ENCODE data around the gene PLA2G4A.
"Not testable (repeated sequence)": the region's sequence is repeated elsewhere in the genome, so short reads cannot be mapped to it uniquely, and the experiment has no call there.

PLA2G4A gene

DNA sequence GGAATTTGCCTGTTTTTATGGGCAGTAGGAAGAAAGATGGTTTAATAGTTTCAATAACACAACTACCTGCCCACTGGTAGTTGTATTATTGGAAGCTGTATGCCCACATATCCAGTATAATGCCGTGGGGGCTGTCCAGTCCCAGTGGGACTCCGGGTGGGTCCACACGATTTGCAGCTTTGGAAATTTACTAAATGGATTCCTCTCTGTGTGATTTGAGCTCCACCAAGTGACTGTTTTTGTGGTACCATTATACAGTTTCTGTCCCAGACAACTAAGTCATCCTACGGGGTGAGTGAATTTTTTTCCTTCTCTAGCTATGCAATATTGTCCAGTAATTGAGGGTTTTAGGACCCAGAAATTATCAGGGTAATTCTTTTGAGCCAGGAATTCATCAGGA is 86.8 kb downstream of the PLA2G4A start:
- no peak for DNase-seq (ENCODE audit: extremely low read depth, low read depth)
- TF ChIP-seq, protein P1, sequence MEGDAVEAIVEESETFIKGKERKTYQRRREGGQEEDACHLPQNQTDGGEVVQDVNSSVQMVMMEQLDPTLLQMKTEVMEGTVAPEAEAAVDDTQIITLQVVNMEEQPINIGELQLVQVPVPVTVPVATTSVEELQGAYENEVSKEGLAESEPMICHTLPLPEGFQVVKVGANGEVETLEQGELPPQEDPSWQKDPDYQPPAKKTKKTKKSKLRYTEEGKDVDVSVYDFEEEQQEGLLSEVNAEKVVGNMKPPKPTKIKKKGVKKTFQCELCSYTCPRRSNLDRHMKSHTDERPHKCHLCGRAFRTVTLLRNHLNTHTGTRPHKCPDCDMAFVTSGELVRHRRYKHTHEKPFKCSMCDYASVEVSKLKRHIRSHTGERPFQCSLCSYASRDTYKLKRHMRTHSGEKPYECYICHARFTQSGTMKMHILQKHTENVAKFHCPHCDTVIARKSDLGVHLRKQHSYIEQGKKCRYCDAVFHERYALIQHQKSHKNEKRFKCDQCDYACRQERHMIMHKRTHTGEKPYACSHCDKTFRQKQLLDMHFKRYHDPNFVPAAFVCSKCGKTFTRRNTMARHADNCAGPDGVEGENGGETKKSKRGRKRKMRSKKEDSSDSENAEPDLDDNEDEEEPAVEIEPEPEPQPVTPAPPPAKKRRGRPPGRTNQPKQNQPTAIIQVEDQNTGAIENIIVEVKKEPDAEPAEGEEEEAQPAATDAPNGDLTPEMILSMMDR (IDR thresholded peaks at IDR 0.05; ENCODE audit: low read depth, low read length, missing control alignments), result no peak
- no peak overlapping the region for H3K4me3 ChIP-seq (replicated peaks; ENCODE audit: low read depth, low read length)

DNA sequence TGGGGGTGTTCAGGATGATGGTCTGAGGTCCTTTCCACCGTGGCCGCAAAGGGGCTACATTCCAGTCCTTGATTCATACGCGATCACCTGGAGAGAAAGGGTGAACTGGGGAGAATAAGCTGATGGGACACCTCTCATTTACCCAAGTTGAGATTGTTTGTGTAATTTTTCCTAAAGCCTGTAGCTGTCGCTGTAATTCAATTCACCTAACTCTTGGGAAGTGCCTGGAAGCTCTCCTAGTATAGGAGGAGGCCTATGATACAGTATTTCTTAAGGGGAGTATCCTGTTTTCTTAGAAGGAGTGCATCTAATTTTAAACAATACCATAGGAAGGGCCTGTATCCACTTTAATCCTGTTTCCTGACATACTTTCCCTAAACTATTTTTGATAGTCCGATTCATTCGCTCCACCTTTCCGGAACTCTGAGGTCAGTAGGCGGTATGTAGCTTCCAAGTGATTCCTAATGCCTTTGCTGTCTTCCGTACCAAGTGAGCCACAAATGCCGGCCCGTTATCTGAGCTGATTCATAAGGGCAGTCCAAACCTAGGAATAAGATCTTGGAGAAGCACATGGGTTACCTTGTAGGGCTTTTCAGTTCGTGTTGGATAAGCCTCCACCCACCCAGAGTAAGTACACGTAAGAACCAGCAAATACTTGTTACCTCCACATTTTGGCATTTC is 88.5 kb downstream of the PLA2G4A start:
- H3K4me3 ChIP-seq (replicated peaks; ENCODE audit: low read depth, low read length); DNase-seq (ENCODE audit: extremely low read depth, low read depth): not testable (repeated sequence)
- TF ChIP-seq, protein P1 (IDR thresholded peaks at IDR 0.05; ENCODE audit: low read depth, low read length, missing control alignments), result peak; percentile 33

DNA sequence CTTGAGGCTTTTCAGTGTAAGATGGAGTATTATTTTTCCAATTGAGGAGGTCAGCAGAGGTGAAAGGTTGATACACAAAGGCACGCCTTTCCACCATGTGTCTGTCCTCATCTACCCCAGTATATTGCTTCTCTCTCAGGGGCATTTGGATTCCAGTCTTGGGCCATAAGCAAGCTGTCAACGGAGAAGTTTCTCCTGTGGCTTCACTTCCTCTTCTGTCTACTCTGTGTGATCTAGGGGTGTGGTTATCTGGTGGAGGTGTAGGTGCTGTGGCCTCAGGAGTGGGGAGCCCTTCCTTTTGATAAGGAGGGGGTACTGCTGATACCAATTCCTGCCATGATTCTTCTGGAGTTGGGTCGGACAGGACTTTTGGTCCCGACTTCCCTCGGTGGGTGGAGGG is 92.6 kb downstream of the PLA2G4A start:
- H3K4me3 ChIP-seq (replicated peaks; ENCODE audit: low read depth, low read length); DNase-seq (ENCODE audit: extremely low read depth, low read depth): not testable (repeated sequence)

DNA sequence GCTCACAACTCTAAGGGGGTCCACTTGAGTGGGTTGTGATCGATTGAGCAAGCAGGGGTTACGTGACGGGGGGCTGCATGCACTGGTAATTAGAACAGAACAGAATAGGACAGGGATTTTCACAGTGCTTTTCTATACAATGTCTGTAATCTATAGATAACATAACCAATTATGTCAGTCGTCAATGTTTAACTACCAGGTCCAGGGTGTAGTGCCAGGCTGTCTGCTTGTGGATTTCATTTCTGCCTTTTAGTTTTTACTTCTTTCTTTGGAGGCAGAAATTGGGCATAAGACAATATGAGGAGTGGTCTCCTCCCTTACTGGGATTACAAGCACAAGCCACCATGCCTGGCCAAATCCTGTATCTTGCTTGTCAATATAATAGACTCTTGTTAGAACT is 94.1 kb downstream of the PLA2G4A start:
- not testable (repeated sequence) for DNase-seq (ENCODE audit: extremely low read depth, low read depth)

DNA sequence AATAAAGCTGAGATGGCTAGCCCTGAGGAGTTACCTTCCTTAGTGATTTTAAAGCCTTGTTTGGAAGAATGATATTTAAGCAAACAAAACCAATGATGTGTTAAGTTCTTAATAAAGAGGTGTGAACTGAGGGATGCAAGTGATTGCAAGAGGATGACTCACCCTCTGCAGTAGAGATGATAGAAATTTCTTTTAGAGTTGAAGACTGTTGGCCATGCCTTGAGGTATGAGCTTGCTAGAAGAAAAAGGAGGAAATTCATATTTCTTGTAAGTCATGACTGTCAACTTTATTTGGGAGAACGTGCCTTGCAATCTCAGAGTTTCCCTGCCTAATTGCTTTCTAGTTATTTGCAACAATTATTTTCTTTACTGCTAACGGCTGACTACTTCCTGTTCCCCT is 94.7 kb downstream of the PLA2G4A start:
- DNase-seq (ENCODE audit: extremely low read depth, low read depth), result no peak
- TF ChIP-seq, protein P1 (IDR thresholded peaks at IDR 0.05; ENCODE audit: low read depth, low read length, missing control alignments), result no peak
- H3K4me3 ChIP-seq (replicated peaks; ENCODE audit: low read depth, low read length), result no peak overlapping the region

More for the DNA sequence above, 94.1 kb downstream of the PLA2G4A start:
- H3K4me3 ChIP-seq (replicated peaks; ENCODE audit: low read depth, low read length), result not testable (repeated sequence)

DNA sequence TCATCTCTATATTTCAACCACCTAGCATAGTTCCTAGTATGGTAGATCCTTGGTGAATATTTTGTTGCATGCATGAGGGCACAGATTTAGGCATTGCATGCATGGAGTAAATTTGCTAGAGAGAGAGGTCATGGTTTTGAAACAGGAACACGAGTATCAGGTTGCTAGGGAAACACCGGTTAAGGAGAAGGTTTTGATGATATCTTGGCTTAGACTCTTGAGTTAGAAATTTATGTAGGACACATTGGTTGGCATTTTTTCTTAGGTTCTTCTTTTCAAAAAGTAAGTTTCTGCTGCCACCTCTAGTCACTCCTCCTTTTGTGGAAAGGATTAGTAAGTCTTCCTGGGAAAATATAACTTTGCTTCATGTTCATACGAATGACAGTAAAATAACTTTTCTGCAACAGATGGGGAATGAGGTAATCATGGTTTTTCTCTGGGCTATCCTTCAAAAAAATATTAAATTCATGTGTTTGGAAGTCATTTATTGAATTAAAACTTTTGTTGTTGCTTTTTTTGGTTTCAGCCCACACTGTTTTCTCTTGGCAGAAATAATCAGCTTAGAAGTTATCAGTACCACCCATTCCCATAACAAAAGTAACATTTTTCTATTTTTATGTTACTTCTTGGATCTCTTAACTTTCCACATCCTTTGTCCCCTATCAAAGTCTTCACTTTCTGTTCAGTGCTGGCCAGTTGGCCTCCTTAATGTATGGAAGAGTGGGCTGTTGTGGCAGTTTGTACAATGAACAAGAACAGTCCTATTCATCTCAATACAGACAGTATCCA is 97.3 kb downstream of the PLA2G4A start:
- no peak overlapping the region for H3K4me3 ChIP-seq (replicated peaks; ENCODE audit: low read depth, low read length)
- DNase-seq (ENCODE audit: extremely low read depth, low read depth), result peak; percentile 44
- TF ChIP-seq, protein P1 (IDR thresholded peaks at IDR 0.05; ENCODE audit: low read depth, low read length, missing control alignments), result no peak

DNA sequence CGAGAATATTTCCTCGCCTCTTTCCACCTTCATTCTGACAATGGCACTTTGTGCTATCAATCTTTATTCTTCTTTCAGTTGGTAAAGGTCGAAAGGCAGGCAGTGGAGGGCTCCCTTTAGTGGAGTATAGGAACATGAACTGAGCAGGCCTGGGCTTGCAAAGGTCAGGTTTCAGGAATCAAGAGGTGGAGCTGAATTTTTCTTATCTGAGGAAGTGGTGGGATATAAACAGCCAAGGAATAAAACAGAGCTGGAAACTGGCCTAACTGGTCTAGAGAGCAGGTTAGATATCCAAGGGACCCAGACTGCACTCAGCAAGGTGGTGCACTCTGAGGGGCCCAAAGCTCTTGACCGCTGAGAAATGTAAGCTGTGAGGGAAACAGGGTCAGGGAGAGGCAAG is 99.1 kb downstream of the PLA2G4A start:
- H3K4me3 ChIP-seq (replicated peaks; ENCODE audit: low read depth, low read length), result no peak overlapping the region
- no peak for DNase-seq (ENCODE audit: extremely low read depth, low read depth)
- TF ChIP-seq, protein P1 (IDR thresholded peaks at IDR 0.05; ENCODE audit: low read depth, low read length, missing control alignments), result no peak
